Right renal pelvis (tissue), 4 donors: ENCODE measurements around the gene C1orf226. TPM values are rescaled to one million over a fixed set of nuclear protein-coding genes. Genes with fewer than 3 reads are reported as not detected.

Source experiments
- DNase-seq, 4 donors: peaks; one replicate each; pipeline ENCODE4 v3.0.0-alpha.2; 2013; ENCODE audit warnings: low read depth in 4 of 4, low spot score in 3 of 4, missing footprints in 1 of 4
- polyA plus RNA-seq, 4 donors: library from polyadenylated mRNA; unstranded; fragments of 120-200 nt; gene quantifications; one replicate each; pipeline ENCODE4 v1.2.1, GENCODE V29; 2013; ENCODE audit not compliant: insufficient read length in 4 of 4

C1orf226 gene
- polyA plus RNA-seq, 4 donors, result 15.7 to 21.3 (median 17.8) TPM

DNA sequence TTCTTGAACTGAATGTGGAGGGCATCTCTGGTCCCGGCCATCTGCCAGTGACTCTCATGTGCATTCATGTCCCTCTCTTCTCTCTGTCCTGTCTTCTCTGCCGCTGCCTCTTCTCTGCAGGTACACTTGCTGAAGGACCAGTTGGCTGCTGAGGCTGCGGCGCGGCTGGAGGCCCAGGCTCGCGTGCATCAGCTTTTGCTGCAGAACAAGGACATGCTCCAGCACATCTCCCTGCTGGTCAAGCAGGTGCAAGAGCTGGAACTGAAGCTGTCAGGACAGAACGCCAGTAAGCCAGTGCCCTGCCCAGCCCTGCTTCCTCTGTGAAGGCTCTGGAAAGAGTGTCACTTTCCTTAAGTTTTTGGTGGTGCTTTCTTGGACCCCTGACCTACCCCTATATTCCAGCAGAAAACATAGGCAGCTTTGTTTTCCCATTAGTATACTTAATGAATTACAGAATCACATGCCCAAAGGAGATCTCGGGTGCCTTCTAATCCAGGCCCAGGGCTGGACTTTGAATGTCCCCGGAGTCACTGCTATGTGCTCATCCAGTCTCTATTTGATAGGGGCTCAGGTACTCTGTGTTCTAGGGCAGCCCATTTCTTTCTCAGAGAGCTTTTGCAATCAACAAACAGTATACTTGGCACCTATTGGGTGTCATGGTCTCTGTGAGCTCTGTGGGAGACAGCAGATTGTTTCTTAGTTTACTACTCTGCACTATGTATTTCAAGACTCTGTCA, 16.1 kb upstream of the C1orf226 start:
- no peak for DNase-seq

DNA sequence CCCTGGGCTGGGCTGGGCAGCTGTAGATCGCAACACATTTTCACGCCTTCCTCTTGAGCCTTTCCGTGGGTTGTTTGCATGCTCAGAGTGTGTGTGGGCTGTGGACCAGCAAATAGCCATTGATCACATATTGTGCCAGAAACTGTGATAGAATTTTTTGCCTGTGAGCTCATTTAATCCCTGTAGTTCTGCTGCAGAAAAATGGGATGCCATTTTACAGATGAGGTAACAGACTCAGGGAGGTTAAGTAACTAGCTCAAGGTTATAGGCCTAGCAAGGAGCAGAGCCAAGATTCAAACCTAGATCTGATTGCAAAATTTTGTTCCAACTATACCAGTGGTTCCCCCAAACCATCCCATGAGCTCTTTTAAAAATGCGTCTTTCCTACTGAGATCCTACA, 15.4 kb upstream of the C1orf226 start:
- no peak for DNase-seq

DNA sequence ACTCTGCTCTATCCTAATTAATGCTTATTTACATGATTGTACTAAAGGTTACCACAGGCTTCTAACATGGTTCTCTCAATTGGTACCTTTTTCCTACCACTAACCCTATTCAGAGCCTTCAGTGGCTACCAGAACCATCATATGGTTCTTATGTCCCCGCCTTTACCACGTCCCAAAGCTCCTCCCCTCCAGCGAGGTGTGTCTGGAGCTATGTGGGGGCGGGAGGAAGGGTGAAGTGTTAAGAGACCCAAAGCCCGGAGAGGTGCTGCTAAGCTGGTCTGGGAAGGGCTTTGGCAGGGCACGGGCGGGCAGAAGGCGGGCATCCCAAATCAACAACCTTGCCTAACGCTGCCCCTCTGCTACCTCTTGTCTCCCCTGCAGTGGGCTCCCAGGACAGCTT, 14.9 kb upstream of the C1orf226 start:
- no peak for DNase-seq

DNA sequence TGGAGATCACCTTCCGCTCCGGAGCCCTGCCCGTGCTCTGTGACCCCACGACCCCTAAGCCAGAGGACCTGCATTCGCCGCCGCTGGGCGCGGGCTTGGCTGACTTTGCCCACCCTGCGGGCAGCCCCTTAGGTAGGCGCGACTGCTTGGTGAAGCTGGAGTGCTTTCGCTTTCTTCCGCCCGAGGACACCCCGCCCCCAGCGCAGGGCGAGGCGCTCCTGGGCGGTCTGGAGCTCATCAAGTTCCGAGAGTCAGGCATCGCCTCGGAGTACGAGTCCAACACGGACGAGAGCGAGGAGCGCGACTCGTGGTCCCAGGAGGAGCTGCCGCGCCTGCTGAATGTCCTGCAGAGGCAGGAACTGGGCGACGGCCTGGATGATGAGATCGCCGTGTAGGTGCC, 14.5 kb upstream of the C1orf226 start:
- no peak for DNase-seq

DNA sequence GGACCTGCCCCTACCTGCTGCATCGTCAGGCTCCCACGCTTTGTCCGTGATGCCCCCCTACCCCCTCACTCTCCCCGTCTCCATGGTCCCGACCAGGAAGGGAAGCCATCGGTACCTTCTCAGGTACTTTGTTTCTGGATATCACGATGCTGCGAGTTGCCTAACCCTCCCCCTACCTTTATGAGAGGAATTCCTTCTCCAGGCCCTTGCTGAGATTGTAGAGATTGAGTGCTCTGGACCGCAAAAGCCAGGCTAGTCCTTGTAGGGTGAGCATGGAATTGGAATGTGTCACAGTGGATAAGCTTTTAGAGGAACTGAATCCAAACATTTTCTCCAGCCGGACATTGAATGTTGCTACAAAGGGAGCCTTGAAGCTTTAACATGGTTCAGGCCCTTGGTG, 13.8 kb upstream of the C1orf226 start:
- no peak for DNase-seq

DNA sequence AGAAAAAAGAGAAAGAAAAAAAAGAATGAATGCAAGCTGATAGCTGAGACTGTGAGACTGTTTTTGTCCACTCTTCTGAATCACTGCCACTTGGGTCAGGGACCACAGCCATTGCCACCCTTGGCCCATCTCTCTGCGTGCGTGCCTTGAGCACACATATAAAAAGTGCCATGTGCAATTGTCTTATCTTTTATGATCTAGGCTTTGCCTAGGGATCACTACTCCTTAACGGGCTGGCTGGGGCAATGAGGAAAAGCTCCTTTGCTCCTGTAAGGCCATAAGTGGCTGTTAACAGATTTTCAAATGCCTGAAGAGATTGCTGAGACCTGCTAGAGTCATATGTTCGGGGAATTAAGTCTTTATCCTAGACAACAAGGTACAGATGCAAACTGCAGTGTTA, 13.1 kb upstream of the C1orf226 start:
- no peak for DNase-seq

DNA sequence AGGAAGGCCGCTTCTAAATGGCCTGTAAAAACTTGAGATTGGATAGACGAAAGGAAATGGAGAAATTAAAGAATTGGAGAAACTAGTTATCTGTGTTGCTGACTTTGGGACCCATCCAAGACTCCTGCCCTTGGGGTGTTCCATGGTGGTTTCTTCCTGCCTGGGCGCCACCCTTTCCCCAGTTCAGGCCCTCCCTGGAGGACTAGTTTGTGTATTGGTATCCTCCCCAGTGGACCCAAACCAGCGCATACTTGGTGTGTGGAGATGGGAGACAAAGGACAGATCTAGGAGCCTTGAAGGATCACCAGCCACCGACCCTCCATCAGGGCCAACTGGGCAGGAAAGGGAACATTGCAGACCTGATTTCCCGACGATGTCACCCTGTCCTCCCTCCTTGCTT, 12.0 kb upstream of the C1orf226 start:
- no peak for DNase-seq

DNA sequence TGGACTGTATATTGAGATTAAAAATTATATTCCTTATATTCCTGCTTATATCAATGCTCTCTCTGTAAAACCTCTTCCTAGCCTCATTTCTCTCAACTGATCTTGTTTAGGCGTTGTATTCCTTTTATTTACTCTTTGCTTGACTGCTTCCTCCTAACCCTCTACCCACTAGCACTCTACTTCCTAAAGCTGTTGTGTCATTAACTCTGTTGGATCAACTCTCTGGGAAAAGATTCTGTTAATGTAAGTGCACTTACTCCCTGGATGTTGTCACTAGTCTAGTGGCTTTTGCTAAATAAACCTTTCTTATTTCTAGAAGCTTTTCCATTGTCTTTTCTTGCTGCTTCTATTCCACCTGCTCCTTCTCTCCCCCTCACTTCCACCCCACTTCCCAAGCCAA, 11.4 kb upstream of the C1orf226 start:
- no peak for DNase-seq

DNA sequence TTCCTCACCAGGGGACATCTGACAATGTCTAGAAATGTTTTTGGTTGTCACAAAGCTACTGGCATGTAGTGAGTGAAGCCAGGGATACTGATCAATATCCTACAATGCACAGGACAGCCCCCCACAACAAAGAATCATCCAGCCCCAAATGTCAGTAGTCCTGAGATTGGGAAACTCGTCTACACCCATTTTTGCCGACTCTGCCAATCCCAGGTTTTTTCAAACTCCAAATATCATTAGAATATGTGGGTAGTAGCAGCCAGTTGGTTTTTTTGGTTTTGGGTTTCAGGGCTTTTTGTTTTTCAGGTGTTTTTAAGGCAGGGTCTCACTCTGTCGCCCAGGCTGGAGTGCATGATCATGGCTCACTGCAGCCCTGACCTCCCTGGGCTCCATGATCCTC, 10.8 kb upstream of the C1orf226 start:
- no peak for DNase-seq

DNA sequence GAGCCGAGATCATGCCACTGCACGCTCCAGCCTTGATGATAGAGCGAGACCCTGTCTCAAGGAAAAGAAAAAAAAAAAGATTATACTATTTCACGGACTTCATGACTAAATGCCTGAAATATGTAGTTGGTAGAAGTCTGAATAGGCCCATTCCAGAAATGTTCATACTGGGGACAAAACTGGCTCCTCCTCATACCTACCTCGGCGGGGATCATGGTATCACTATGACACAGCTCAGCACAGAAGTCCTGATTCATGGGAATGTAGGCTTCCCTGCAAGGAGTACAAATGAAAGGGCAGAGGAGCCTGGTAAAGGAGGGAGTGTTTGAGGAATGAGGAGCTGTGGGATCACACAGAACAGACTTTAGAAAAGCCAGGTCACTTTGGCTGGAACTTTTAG, 9.9 kb upstream of the C1orf226 start:
- DNase-seq, result no peak

DNA sequence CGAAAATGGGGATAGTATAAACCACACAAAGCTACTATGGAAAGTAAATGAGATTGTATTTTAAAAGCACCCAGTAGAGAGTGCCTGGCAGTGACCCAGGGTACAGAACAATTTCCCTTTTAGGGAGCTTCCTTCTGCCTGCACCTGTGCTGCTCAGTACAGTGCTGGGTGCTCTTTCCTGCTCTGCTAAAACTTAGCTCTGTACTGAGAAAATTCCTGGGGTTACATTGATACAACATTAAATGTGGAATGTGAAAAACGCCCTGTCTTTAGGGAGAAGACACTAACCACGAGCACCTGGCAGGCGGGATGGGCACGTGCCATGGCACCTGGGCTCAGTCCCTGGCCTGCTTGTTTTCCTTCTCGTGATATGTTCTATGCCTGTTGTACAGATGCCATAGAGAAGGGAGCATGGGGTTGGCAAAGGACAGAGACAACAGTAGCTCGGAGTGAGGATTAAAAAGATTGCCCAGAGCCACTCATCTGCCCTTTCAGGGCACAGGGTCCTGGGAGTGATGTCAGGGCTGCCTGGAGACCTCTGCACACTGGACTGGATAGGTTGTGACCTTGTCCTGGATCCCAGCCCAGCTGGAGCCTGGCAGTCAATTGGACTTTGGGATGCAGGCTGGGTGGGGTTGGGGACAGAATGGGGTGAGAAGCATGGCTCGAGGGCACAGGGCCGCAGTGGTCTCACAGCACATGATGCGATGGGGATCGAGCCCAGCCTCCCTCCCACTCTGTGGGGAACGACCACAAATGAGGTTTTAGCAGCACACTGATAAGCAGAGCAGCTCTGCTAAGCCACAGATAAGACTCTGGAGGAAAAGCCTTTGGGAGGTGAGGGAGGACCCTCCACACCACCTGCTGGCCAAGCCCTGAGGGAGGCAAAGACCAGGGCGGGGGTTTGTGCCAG, 9.1 kb upstream of the C1orf226 start:
- DNase-seq, result no peak

DNA sequence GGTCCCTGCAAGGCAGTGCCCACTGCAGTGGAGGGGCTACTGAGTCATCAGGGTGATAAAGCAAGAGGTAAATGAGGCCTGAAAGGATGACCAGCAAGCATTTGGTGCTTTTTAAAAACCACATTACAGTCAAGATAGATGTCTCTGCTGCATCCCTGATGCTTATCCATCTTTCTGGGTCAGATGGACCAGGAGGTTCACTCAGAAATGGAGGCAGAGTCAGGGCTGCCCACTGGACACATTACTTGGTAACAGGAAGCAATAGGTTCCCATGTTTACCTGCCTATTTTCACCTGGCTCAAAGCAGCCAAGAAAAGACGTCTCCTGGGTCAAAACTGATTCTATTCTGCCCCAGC, 8.5 kb upstream of the C1orf226 start:
- DNase-seq, result no peak

DNA sequence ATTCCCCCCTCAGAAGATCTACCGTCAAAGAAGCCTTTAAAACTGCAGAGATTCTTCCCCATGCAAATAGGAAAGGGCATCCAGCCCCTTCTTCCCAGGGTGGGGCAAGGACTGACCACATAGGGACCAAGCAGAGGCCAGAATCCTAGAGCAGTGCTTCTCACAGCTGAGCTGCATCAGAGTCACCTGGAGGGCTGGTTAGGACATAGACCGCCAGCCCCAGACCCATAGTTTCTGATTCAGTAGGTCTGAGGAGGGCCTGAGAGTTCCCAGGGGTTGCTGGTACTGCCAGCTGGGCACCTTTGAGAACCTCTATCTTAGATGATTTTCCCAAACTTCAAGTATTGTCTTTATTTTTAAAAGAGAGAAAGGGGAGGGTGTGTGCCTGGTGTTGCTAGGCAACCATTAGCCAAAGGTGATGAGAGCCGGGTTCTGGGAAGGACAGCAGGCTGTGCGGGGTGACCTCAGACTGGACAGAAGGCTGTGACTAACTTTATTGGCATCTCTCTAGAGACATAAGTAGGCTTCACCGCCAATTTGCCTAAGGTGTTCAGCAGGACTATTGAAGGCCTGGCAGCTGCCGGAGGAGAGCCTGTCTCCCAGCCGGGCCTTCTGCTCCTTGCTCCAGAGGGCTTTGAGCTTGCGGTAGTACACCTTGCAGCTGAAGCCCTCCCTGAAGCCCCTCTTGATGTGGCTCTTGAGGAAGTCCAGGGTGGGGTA, 7.8 kb upstream of the C1orf226 start:
- DNase-seq, result no peak

DNA sequence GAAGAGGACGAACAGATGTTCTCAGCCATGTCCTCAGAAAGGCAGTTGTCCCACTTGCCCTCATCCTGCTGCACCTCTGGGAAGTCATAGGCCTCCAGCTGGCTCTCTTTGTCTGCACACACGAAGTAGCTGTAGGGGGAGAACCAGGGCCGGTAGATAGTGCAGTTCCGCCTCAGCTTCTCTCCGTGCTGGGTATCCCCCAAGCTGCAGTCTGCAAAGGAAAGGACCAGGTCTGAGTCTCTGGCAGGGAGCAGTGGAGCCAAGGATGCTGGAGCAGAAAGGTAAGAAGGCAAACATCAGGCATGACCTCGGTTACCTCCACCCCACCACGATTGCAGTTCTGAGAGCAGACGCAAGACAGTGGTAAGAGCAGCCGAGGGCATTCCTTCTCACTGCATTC, 7.1 kb upstream of the C1orf226 start:
- no peak for DNase-seq

DNA sequence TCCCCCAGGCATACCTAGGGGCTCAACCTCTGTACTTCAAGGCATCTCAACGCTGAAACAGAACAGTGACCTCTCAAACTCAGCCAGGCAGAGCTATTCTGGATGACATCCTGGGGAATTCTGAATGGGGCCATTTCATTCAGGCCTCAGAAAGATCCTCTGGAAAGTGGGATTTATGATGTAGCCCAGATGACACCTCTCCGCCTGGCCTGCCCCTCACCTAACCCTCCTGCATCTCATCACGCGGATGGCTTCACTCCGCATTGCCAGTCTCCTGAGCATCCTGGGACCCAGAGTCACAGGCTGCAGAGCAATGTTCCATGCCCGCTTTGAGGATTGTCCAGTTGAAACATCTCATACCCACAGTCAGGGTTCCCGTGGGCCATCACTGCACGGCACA, 6.1 kb upstream of the C1orf226 start:
- DNase-seq, result no peak

DNA sequence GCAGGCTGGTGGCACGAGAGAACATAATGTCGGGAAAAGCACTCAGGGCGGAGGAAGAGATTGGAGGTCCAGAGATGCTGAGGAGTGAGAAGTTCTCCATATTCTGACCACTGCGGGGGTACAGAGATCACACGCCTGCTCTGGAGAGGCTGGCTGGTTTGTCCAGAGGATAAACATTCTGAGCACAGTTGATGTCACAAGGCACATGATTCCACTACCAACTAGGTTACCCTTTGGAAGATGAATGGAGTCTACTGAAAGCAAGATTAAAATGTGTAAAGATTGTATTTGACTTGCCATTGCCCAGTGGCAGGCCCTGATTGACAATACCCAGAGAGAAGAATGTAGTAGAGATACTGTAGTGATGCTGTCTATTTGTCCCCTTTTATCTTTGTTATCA, 4.8 kb upstream of the C1orf226 start, which contains the start of gene SPATA46:
TSS of gene SPATA46 (minus strand) at position 164 of the 400 bp plus-strand sequence. CDS start at position 100, 64 bp downstream.
- no peak for DNase-seq

DNA sequence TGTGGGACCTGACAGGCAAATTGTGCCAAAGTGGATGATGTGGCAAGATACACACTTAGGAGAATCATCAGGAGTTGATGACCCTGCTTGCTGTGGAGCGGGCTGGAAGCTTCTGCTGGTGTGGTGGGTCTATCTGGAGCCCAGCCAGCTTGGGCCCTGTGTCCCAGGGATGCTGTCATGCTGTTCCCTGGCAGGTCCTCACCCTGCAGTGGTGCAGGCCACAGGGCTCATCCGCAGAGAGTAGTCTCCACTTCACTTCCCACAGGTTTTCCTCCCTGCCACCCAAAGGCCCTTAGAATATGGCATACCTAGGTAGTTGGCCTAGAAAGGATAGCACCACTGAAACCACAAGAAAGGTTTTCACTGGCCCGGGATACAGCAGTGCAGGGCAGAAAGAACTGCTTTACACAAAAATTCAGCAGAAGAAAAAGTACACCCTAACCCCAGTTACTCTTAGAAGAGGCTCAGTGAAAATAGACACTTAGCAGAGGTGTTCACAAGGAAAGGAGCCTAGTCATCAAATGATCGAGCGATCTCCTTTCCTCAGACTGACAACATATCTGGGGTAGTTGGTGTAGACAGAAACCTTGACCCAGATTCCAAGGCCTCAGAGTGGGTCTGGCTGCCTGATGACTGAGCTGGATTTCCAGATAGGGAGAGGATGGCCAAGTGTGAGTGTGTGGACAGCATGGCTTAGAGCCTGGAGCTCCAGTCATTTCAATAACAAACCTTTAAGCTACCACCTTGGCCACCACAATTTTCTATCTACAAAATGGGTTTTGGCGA, 1.3 kb upstream of the C1orf226 start:
- no peak for DNase-seq

DNA sequence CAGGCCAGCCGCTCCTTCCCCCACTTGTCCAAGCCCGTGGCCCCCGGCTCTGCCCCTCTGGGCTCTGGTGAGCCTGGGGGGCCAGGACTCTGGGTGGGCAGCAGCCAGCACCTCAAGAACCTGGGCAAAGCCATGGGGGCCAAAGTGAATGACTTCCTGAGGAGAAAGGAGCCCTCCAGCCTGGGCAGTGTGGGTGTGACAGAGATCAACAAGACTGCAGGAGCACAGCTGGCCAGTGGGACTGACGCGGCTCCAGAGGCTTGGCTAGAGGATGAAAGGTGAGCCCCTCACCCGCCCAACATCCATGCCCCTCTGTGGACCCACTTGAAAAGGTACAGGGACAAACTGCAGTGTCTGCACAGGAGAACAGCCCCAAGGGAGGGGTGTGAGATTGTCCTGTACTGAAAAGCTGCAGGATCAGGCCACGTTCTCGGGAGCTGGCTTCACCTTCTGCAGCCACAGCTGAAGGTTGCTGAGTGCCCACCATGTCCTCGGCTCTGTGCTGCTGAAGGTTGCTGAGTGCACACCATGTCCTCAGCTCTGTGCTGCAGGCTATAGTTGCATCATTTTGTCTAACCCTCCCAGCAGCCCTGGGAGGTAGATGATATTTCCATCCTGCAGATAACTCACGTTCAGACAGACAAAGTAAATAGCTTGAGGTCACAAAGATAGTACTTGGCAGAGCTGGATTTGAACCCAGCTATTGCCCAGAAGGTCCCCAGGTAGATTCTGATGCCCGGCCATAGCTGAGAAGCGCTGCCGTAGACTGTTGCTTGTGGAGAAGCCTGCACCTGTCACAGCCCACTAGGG, 618 bp downstream of the C1orf226 start:
- DNase-seq, result no peak

DNA sequence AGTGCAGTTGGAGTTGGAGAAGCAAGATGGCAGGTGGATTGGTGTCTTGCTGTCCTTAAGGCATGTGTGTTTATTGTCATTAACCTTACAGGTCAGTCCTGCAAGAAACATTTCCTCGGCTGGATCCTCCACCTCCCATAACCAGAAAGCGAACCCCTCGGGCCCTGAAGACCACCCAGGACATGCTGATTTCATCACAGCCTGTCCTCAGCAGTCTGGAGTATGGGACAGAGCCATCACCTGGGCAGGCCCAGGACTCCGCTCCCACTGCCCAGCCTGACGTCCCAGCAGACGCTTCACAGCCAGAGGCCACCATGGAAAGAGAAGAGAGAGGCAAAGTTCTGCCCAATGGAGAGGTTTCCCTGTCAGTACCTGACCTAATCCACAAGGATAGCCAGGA, 1.6 kb downstream of the C1orf226 start:
- DNase-seq, result no peak

DNA sequence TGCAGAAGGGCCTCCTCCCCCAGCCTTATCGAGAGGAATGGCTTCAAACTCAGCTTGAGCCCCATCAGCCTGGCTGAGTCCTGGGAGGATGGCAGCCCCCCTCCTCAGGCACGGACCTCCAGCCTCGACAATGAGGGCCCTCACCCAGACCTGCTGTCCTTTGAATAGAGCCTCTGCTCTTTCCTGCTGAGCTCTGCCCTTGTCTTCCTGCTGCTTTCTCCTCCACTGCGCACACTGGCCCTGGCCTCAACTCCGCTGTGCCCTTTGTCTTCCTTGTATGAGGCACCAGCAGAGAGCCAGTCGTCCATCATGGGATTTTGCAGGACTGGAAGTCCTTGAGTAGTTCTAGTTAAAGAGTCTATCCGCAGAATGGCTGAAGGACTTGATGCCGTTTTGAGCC, 2.0 kb downstream of the C1orf226 start:
- DNase-seq, result no peak
